ENCODE results near the gene ADAMTSL5. TPM values are rescaled to one million over a fixed set of nuclear protein-coding genes. Genes with fewer than 3 reads are reported as not detected.

Gene ADAMTSL5
- total and polyA plus RNA-seq, 9 of the 15 experiments (the other 6 are each of a cell fraction or from before 2014, with no cell fraction given): 1.0 to 11.6 (median 4.1) TPM

GRCh38 chr19:1527650-1528309, 15.0 kb upstream of the ADAMTSL5 start (continued):
- no peak for TF ChIP-seq ZBTB11 (CRISPR knock-in tag; IDR thresholded peaks at IDR 0.05)

GRCh38 chr19:1526979-1527649, 14.3 kb upstream of the ADAMTSL5 start:
- ChIA-PET POLR2A (interaction anchor here (0.7 kb wide), 1 partner anchor 64 kb away, joined by 3 read pairs; no protein-coding TSS in a partner anchor), CTCF (ENCODE audit: low intra/inter-chr PET ratio) (no interaction called here)
- TF ChIP-seq SAP30 (IDR thresholded peaks at IDR 0.05; ENCODE audit: borderline replicate concordance, insufficient read depth, low read depth, low read length, poor library complexity, severe bottlenecking): no peak
- peak; percentile 88 for TF ChIP-seq CEBPB (tag; IDR thresholded peaks at IDR 0.05)
- no peak for DNase-seq (ENCODE audit: extremely low read depth in 1 of 4, low spot score in 3 of 4)
- intact Hi-C loops (cut with micrococcal nuclease): no loop called here
- peaks cover 11% of the 10 kb centered on the region for H4K20me1 ChIP-seq (replicated peaks; ENCODE audit: control insufficient read depth, insufficient read depth, low read length)
- no TSS peak for BruUV-seq (replicated peaks)
- no peaks in the 10 kb centered on the region for H3K9me1 ChIP-seq (ENCODE audit: control insufficient read depth, insufficient read depth, low read length)
- H3K4me3 ChIP-seq: no peak overlapping the region
- no peaks in the 10 kb centered on the region for H3K36me3 ChIP-seq (ENCODE audit: control insufficient read depth, insufficient read depth, low read length)
- FAIRE-seq: no peak
- no peak overlapping the region for H3K4me2 ChIP-seq (ENCODE audit: insufficient read depth, low read length)
- H3K27me3 ChIP-seq (ENCODE audit: control insufficient read depth in 2 of 2, insufficient read depth in 2 of 2, low read length in 2 of 2): peaks cover 20 to 44% of the 10 kb centered on the region in 2 experiments; a peak in 4 of 5 replicates
- WGBS (ENCODE audit: insufficient coverage, low coverage, missing lambda C conversion rate): 19% methylated on average over 11 of the region's 18 CpGs
- ATAC-seq: no peak
- H3K27ac ChIP-seq (ENCODE audit: extremely low read depth, low read depth, low read length): no peak overlapping the region
- H3K4me1 ChIP-seq (replicated peaks in 1 of 2; ENCODE audit: control insufficient read depth in 2 of 2, insufficient read depth in 2 of 2, low read length in 2 of 2): peaks cover 3 to 49% of the 10 kb centered on the region in 2 experiments; a peak in 3 of 5 replicates
- in situ Hi-C loops (cut with MboI): no loop called here
- H2AFZ ChIP-seq (ENCODE audit: low read depth, low read length): no peak overlapping the region
- H3K79me2 ChIP-seq (ENCODE audit: control insufficient read depth, insufficient read depth, low read length): no peaks in the 10 kb centered on the region
- no peak overlapping the region for H3K9ac ChIP-seq (ENCODE audit: insufficient read depth in 1 of 2, low read depth in 2 of 2, low read length in 2 of 2)
- H3K9me3 ChIP-seq (replicated peaks; ENCODE audit: control insufficient read depth, insufficient read depth, low read depth, low read length): no peaks in the 10 kb centered on the region
